GM06990 (cell line): ENCODE data around the gene PTGES.

ENCODE experiments used
- DNase-seq: peaks from one replicate; pipeline ENCODE4 v3.0.0-alpha.2; 2011; ENCODE audit not compliant: insufficient read length; ENCODE audit errors: extremely low read depth
- H3K27me3 ChIP-seq: replicated peaks from 2 replicates; pipeline ENCODE4 v1.6.0; 2011; ENCODE audit warnings: low read length; ENCODE audit not compliant: control insufficient read depth, insufficient read depth
- H3K36me3 ChIP-seq: 2 replicates; pipeline ENCODE4 v1.5.1; 2011; ENCODE audit warnings: low read length; ENCODE audit not compliant: control insufficient read depth, insufficient read depth
- H3K4me3 ChIP-seq: replicated peaks from 2 replicates; pipeline ENCODE4 v1.5.1; 2011; ENCODE audit warnings: low read depth, mild to moderate bottlenecking, control low read depth, low read length
- TF ChIP-seq, protein P1 (sequence below): IDR thresholded peaks from 2 replicates; pipeline ENCODE4 v1.5.1; 2011; ENCODE audit warnings: low read length, control low read depth, mild to moderate bottlenecking, inconsistent platforms; ENCODE audit not compliant: insufficient read depth, poor library complexity, severe bottlenecking

The PTGES gene

DNA sequence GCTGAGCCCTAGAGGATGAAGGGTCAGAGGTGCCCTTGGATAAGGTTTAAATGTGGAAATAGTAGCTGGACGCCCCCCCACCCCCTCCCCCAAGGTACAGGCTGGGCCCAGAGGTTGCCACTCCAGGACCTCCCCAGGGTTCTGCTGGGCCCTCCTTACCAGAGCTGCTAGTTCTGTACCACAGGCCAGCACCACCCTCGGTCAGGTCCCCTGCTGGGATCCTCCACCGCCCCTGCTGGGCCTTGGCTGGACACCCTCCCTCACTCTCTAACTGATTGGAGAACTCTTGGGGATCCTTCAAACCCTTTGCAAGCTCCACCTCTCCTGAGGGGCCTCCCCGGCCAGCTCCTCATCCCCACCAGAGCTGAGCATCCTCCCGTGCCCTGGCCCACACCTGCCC, 34.9 kb downstream of the PTGES start:
- Histone ChIP-seq H3K27me3 (no peaks in the 10 kb centered on the region), H3K4me3 (no peak overlapping the region), H3K36me3 (no peaks in the 10 kb centered on the region)
- TF ChIP-seq, protein P1, sequence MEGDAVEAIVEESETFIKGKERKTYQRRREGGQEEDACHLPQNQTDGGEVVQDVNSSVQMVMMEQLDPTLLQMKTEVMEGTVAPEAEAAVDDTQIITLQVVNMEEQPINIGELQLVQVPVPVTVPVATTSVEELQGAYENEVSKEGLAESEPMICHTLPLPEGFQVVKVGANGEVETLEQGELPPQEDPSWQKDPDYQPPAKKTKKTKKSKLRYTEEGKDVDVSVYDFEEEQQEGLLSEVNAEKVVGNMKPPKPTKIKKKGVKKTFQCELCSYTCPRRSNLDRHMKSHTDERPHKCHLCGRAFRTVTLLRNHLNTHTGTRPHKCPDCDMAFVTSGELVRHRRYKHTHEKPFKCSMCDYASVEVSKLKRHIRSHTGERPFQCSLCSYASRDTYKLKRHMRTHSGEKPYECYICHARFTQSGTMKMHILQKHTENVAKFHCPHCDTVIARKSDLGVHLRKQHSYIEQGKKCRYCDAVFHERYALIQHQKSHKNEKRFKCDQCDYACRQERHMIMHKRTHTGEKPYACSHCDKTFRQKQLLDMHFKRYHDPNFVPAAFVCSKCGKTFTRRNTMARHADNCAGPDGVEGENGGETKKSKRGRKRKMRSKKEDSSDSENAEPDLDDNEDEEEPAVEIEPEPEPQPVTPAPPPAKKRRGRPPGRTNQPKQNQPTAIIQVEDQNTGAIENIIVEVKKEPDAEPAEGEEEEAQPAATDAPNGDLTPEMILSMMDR: no peak
- no peak for DNase-seq

DNA sequence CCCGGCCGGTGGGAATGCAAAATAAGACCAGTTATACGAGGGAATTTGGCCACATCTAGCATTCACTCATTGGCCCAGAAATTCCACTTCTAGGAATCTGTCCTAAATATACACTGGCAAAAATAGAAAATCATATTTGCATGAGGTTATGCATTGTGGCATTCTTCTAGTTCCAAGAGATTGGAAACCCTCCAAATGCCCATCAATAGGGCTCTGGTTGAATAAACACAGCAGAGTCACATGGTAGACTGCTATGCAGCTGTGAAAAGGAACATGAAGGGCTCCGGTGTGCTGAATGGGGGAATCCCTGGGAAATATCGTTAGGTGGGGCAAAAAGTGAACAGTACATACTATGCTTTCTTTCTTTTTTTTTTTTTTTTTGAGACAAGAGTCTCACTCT, 36.8 kb downstream of the PTGES start:
- TF ChIP-seq, protein P1: no peak

DNA sequence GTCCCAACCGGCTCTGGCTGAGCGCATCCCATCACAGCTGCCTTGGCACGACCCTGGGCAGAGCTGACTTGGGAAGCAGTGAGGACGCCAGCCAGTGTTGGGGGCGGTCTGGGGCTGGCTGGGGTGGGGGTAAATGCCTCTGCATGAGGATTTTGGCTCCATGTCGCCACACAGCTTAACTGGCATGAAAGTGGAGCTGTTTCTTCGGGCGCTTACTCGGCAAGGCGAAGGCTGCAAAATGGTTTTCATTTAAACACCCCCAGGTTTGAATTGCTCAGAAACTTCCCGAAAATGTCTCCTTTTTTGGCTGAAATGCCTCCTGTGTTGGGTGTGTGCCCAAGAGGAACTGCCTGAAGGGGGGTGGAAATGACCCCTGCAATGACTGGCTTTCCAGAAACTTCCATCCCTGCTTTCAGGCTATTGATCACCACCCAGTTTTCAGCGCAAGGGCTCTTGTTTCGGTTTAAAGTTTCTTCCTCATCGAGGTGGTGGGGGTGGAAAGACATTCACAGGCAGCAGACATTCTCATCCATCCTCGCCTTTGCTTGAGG, 38.3 kb downstream of the PTGES start:
- TF ChIP-seq, protein P1: no peak
- Histone ChIP-seq H3K4me3 (no peak overlapping the region), H3K27me3 (no peaks in the 10 kb centered on the region; the same call in 1 of the 2 replicates), H3K36me3 (no peaks in the 10 kb centered on the region)
- no peak for DNase-seq

More for the DNA sequence above, 36.8 kb downstream of the PTGES start:
- H3K4me3 ChIP-seq: no peak overlapping the region
- DNase-seq: no peak
- H3K36me3 ChIP-seq: no peaks in the 10 kb centered on the region
- H3K27me3 ChIP-seq: no peaks in the 10 kb centered on the region

DNA sequence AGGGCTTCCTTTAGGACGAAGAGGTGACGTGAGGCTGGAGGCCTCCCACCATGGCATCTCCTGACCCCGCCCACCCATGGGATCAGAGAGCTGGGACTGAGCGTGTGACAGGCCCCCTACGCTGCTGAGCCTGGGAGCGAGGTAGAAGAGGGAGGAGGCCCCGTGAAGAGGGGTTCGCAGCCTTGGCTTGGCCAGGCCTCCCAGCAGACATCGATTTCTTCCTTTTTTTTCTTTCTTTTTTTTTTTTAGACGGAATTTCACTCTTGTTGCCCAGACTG, 39.5 kb downstream of the PTGES start:
- no peak for DNase-seq
- no peaks in the 10 kb centered on the region; the same call in 1 of the 2 replicates for H3K27me3 ChIP-seq
- H3K4me3 ChIP-seq: no peak overlapping the region
- TF ChIP-seq, protein P1: no peak
- H3K36me3 ChIP-seq: no peaks in the 10 kb centered on the region

DNA sequence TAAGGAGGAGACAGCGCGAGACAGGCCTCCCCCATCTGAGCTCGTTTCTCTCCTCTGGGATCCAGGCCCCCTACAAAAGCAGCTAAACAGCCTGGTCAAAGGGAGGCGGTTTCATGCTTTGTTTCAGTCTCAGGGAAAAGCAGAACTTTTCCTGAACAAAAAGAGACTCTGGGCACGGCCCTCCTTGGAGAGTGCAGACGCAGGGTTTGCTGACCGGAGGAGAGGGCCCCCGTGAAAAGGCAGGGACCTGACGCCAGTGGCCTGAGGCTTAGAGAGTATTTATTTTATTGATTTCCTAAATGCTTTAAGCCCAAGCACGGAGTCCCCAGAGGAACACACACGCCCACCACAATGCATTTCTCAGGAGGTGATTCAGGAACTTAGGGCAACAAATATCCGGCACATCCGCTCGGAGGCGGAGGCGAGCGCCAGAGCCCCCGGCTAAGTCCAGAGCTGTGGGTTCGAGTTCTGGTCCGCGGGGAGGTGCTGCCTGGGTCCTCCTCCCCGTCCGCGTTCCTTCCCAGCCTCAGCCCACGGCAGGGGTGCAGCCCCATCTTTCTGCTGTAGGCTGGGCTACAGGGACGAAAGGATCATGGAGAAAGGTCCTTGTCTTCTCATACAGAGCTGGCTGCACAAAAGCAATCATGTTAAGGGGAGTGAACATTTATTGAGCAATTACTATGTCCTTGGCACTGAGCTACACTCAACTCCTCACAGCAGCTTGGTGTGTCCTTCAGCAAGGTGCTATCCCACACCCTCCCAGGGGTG, 40.0 kb downstream of the PTGES start:
- Histone ChIP-seq H3K36me3 (no peaks in the 10 kb centered on the region), H3K27me3 (no peaks in the 10 kb centered on the region; the same call in 1 of the 2 replicates), H3K4me3 (no peak overlapping the region)
- DNase-seq: no peak
- TF ChIP-seq, protein P1: no peak
